Mammary epithelial cell (primary cell): ENCODE data around the gene RFTN1.

Experiments
- CTCF ChIP-seq, 2 donors: IDR thresholded peaks in 1 of 2; conservative IDR thresholded peaks in 1 of 2; 2 replicates each; pipeline ENCODE4 v1.5.1; 2011 to 2012; ENCODE audit warnings: inconsistent platforms in 2 of 2, low read length in 2 of 2, mild to moderate bottlenecking in 2 of 2, control low read depth in 1 of 2, low read depth in 1 of 2; ENCODE audit not compliant: insufficient read depth in 1 of 2; ENCODE audit errors: extremely low read depth in 1 of 2
- EZH2 ChIP-seq: IDR thresholded peaks from 2 replicates; pipeline ENCODE4 v1.6.1; 2012; ENCODE audit warnings: low read length, inconsistent platforms, borderline replicate concordance

DNA sequence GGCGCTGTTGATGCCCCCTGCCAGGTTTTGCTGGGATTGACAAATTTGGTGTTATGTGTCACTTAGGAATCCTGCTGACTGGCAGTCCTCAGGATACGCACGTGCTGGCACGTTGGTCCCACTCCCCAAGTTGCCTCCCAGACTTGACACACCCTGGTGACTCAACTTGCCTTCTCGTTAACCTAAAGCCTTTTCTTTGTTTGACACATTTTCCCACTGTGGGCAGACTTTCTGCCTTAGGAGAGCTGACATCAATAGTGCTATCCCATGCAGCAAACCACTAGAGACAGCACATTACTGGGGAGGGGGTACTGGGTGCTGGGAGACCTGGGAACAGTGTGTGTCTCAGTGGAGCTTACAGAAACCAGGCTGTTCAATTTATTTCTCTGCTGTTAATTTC lies 144.2 kb downstream of the RFTN1 start:
- TF ChIP-seq CTCF (conservative IDR thresholded peaks at IDR 0.05 in 1 of 2, IDR thresholded peaks at IDR 0.05 in 1 of 2; ENCODE audit: extremely low read depth in 1 of 2, insufficient read depth in 1 of 2, low read depth in 1 of 2, low read length in 2 of 2) (no peak), EZH2 (no peak)
